GM08714 (cell line): ENCODE data around the gene TMEM51.

ENCODE experiments used
- H3K4me3 ChIP-seq: fragments of 200-500 bp; sonication (Bioruptor generic); 2 replicates; pipeline ENCODE4 v1.5.1; 2014; ENCODE audit warnings: mild to moderate bottlenecking, low read length, inconsistent platforms
- ZNF274 ChIP-seq: IDR thresholded peaks from 2 replicates; pipeline ENCODE4 v1.6.1; 2012; ENCODE audit warnings: mild to moderate bottlenecking, low read depth, low read length

The TMEM51 gene

GRCh38 chr1:15139654-15140350 lies 13.7 kb upstream of the TMEM51 start:
- TF ChIP-seq ZNF274 = no peak
- H3K4me3 ChIP-seq = no peak overlapping the region

- TF ChIP-seq ZNF274 = no peak
These were observed 11.5 kb upstream of the TMEM51 start for GRCh38 chr1:15141935-15142539.

GRCh38 chr1:15145327-15145726 lies 8.2 kb upstream of the TMEM51 start:
- TF ChIP-seq ZNF274 = no peak
- H3K4me3 ChIP-seq = no peak overlapping the region

More at GRCh38 chr1:15141935-15142539, 11.5 kb upstream of the TMEM51 start:
- no peak overlapping the region for H3K4me3 ChIP-seq

GRCh38 chr1:15146142-15146680 lies 7.3 kb upstream of the TMEM51 start:
- TF ChIP-seq ZNF274 = no peak
- H3K4me3 ChIP-seq = no peak overlapping the region

- no peak overlapping the region for H3K4me3 ChIP-seq
- no peak for TF ChIP-seq ZNF274
These were observed 6.6 kb upstream of the TMEM51 start for GRCh38 chr1:15146971-15147376.

GRCh38 chr1:15148004-15148403 lies 5.5 kb upstream of the TMEM51 start:
- no peak for TF ChIP-seq ZNF274
- no peak overlapping the region for H3K4me3 ChIP-seq

GRCh38 chr1:15148475-15148874 lies 5.1 kb upstream of the TMEM51 start:
- no peak for TF ChIP-seq ZNF274

GRCh38 chr1:15148941-15149340 lies 4.6 kb upstream of the TMEM51 start:
- no peak for TF ChIP-seq ZNF274
- H3K4me3 ChIP-seq = no peak overlapping the region

More at GRCh38 chr1:15148475-15148874, 5.1 kb upstream of the TMEM51 start:
- no peak overlapping the region for H3K4me3 ChIP-seq

GRCh38 chr1:15150376-15150775 lies 3.2 kb upstream of the TMEM51 start:
- H3K4me3 ChIP-seq = no peak overlapping the region

GRCh38 chr1:15151377-15151806 lies 2.2 kb upstream of the TMEM51 start:
- H3K4me3 ChIP-seq = no peak overlapping the region
- no peak for TF ChIP-seq ZNF274

More at GRCh38 chr1:15150376-15150775, 3.2 kb upstream of the TMEM51 start:
- TF ChIP-seq ZNF274 = no peak

- no peak for TF ChIP-seq ZNF274
- H3K4me3 ChIP-seq = no peak overlapping the region
These were observed 1.7 kb upstream of the TMEM51 start for GRCh38 chr1:15151871-15152270.

GRCh38 chr1:15152318-15153183 lies 996 bp upstream of the TMEM51 start:
- peak overlapping the region; percentile 56; the same call in 1 of the 2 replicates for H3K4me3 ChIP-seq

GRCh38 chr1:15153842-15154479 lies 414 bp downstream of the TMEM51 start:
- peak overlapping the region; percentile 56; the same call in 1 of the 2 replicates for H3K4me3 ChIP-seq
- TF ChIP-seq ZNF274 = no peak

More at GRCh38 chr1:15152318-15153183, 996 bp upstream of the TMEM51 start:
- TF ChIP-seq ZNF274 = no peak
